ENCODE data around the gene CPNE4. TPM values are rescaled to one million over a fixed set of nuclear protein-coding genes. Genes with fewer than 3 reads are reported as not detected.

CPNE4 gene
- total and polyA plus RNA-seq, 9 of the 15 experiments (the other 6 are each of a cell fraction or from before 2014, with no cell fraction given): not detected

DNA sequence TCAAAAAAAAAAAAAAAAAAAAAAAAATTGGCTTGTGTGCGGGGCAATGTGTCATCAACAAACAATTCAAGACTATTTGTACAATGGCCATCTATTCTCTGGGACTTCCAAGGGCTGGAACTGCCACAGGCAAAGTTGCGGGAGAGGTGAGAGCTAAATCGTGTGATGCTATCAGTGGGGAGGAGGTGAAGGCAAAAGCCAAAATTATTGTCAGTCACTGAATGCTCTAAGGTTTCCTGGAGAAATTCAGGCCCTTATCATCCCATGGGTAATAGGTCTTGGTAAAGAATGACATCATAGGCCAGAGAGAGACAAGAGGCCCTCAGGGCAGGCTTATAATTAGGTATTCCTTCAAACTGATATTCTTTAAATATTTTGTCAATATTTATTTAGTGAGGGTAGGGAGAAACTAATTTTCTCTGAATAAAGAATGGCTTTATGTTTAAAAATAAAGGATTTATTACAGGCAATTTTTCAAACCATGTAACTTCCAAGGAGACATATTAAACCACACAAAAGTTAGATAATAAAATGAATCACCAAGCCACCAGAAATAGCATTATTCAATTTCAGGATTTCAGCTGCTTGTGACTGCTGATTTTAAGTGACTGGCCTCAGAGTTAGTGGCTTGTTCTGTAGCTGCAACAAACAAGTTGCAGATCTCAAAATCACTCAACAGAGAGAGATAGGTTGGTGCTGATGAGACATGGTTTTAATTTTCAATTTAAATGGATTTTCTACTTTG is 305.7 kb downstream of the CPNE4 start:
- intact Hi-C loops (cut with micrococcal nuclease) (no loop called here), in situ Hi-C loops (cut with MboI) (no loop called here)
- Histone ChIP-seq H3K36me3 (ENCODE audit: control insufficient read depth, insufficient read depth, low read length) (no peaks in the 10 kb centered on the region), H3K9me3 (replicated peaks; ENCODE audit: control insufficient read depth, insufficient read depth, low read depth, low read length) (no peaks in the 10 kb centered on the region), H3K4me2 (ENCODE audit: insufficient read depth, low read length) (no peak overlapping the region), H3K4me1 (replicated peaks in 1 of 2; ENCODE audit: control insufficient read depth in 2 of 2, insufficient read depth in 2 of 2, low read length in 2 of 2) (no peaks in the 10 kb centered on the region), H2AFZ (ENCODE audit: low read depth, low read length) (no peak overlapping the region), H3K79me2 (ENCODE audit: control insufficient read depth, insufficient read depth, low read length) (no peaks in the 10 kb centered on the region), H3K9me1 (ENCODE audit: control insufficient read depth, insufficient read depth, low read length) (no peaks in the 10 kb centered on the region), H3K9ac (ENCODE audit: insufficient read depth in 1 of 2, low read depth in 2 of 2, low read length in 2 of 2) (no peak overlapping the region), H3K27me3 (ENCODE audit: control insufficient read depth in 2 of 2, insufficient read depth in 2 of 2, low read length in 2 of 2) (no peaks in the 10 kb centered on the region), H3K4me3 (no peak overlapping the region), H3K27ac (ENCODE audit: extremely low read depth, low read depth, low read length) (no peak overlapping the region), H4K20me1 (replicated peaks; ENCODE audit: control insufficient read depth, insufficient read depth, low read length) (no peaks in the 10 kb centered on the region)
- FAIRE-seq (no peak), DNase-seq (ENCODE audit: extremely low read depth in 1 of 4, low spot score in 3 of 4) (no peak), ATAC-seq (no peak)
- 20% methylated on average over 2 of the region's 3 CpGs for WGBS (ENCODE audit: insufficient coverage, low coverage, missing lambda C conversion rate)
- POLR2A ChIA-PET: no interaction called here
- BruUV-seq (replicated peaks): no TSS peak
- no peak for TF ChIP-seq ZFP91 (CRISPR knock-in tag; IDR thresholded peaks at IDR 0.05)
- TF ChIP-seq TCF7 (IDR thresholded peaks at IDR 0.05; ENCODE audit: borderline replicate concordance): no peak
- TF ChIP-seq ZBED1 (IDR thresholded peaks at IDR 0.05): no peak
- TF ChIP-seq U2AF1 (optimal IDR thresholded peaks at IDR 0.05; ENCODE audit: low read depth, low read length): no peak
- no peak for TF ChIP-seq SLC30A9 (CRISPR knock-in tag; IDR thresholded peaks at IDR 0.05)
- TF ChIP-seq TAF15 (IDR thresholded peaks at IDR 0.05; ENCODE audit: low read depth, low read length): no peak
- no peak for TF ChIP-seq RBM34 (IDR thresholded peaks at IDR 0.05; ENCODE audit: borderline replicate concordance, insufficient read depth, low read length)
- no peak for TF ChIP-seq DLX4 (CRISPR knock-in tag; IDR thresholded peaks at IDR 0.05)
- CTCF ChIA-PET (ENCODE audit: low intra/inter-chr PET ratio): no interaction called here

Data from K562 (cell line).